Heart left ventricle (tissue), 16 donors: ENCODE data around the gene EXOC8. TPM values are rescaled to one million over a fixed set of nuclear protein-coding genes. Genes with fewer than 3 reads are reported as not detected.

ENCODE experiments used
- ATAC-seq, 4 donors: fragments of 200-7000 bp; cut with Tn5 transposase; one replicate each; pipeline ENCODE4 v1.9.1; 2020 to 2022; ENCODE audit warnings: moderate library complexity in 4 of 4, mild to moderate bottlenecking in 3 of 4, moderate number of reproducible peaks in 1 of 4
- DNase-seq, 5 donors: peaks; one replicate each; pipeline ENCODE4 v3.0.0-alpha.2; 2020
- H3K27ac ChIP-seq, 12 donors: fragments of 200-600 bp; sonication (generic) in 4 of 12; one replicate each; pipeline versions ENCODE4 v1.5.0 to v1.8.0; 2016 to 2022; ENCODE audit warnings: mild to moderate bottlenecking in 2 of 12
- H3K27me3 ChIP-seq, 9 donors: fragments of 200-600 bp; sonication (generic) in 2 of 9; one replicate each; pipeline versions ENCODE4 v1.5.1 to v1.8.0; 2016 to 2022; ENCODE audit warnings: mild to moderate bottlenecking in 3 of 9
- H3K36me3 ChIP-seq, 9 donors: fragments of 200-600 bp; sonication (generic) in 2 of 9; one replicate each; pipeline versions ENCODE4 v1.5.0 to v1.8.0; 2018 to 2022; ENCODE audit warnings: mild to moderate bottlenecking in 2 of 9
- H3K4me1 ChIP-seq, 12 donors: fragments of 200-600 bp; sonication (generic) in 4 of 12; one replicate each; pipeline versions ENCODE4 v1.5.0 to v1.8.0; 2016 to 2022; ENCODE audit warnings: mild to moderate bottlenecking in 3 of 12
- H3K4me3 ChIP-seq, 12 donors: fragments of 200-600 bp; sonication (generic) in 4 of 12; one replicate each; pipeline versions ENCODE4 v1.5.0 to v1.8.0; 2017 to 2022; ENCODE audit warnings: mild to moderate bottlenecking in 9 of 12, moderate library complexity in 4 of 12
- H3K9me3 ChIP-seq, 12 donors: fragments of 200-600 bp; sonication (generic) in 4 of 12; one replicate each; pipeline versions ENCODE4 v1.5.0 to v1.8.0; 2016 to 2022; ENCODE audit warnings: mild to moderate bottlenecking in 1 of 12
- POLR2A ChIP-seq, 2 donors: fragments of 450-650 bp; IDR thresholded peaks; one replicate each; pipeline ENCODE4 v1.6.1; 2017; ENCODE audit warnings: antibody characterized with exemption in 2 of 2, mild to moderate bottlenecking in 2 of 2, moderate library complexity in 2 of 2
- WGBS, 4 donors: extraction: QIAGEN DNeasy Blood & Tissue Kit in 2 of 4; methylation state at CpG; one replicate each; pipeline versions ENCODE4 v1.1.5 to v1.1.7; 2013 to 2018; 5-methylcytosine and 5-hydroxymethylcytosine counted together
- intact Hi-C, 10 donors: fragments of 100-400 bp; cut with DNase I; formaldehyde crosslinking; loops; one replicate each; pipeline versions ENCODE4 v1.11.1 to v1.14.2; 2022
- polyA plus RNA-seq, 2 donors: library from polyadenylated mRNA; stranded (reverse); fragments of 200-250 nt; gene quantifications; one replicate each; pipeline ENCODE4 v1.2.3, GENCODE V29; 2013
- total RNA-seq, 9 donors: library from RNA; depleted of rRNA in 2 of 9; stranded (reverse); fragments of >200 nt in 2 of 9; fragmentation: NEBNext Ultra II Directional in 3 of 9; extraction: Animal tissue kit (Norgen Biotek cat#: 25700) in 3 of 9; gene quantifications; one replicate each; pipeline versions ENCODE4 v1.1.0 to v1.2.4, GENCODE V29; 2016 to 2023
- TF ChIP-seq, protein P1 (sequence below), 12 donors: fragments of 200-600 bp; sonication (generic) in 4 of 12; IDR thresholded peaks; one replicate each; pipeline versions ENCODE4 v1.5.0 to v1.8.0; 2018 to 2022; ENCODE audit warnings: antibody characterized with exemption in 12 of 12, mild to moderate bottlenecking in 5 of 12
- donor health status: ischemic (EF 13 %, LVEDD 7.1; RV severe dilation, severe dysfunction).
- donor health status: healthy with polysubstance abuse.
- donor health status: DM: no; HTN: yes; CAD: no.
- donor health status: DM: no; HTN: no; CAD: no.
- donor health status: ischemic (EF 25% LVEDD 6.9; RV normal size, moderate dysfunction).
- donor health status: ischemic (EF 25% LVEDD 5.7; RV mildly dilated, moderate dysfunction).
- donor health status: healthy.
- donor health status: DM: yes; HTN: yes; CAD: no.
- donor health status: ischemic (EF 35%, LVEDD 5.7; RV mildly dilated, moderate dysfunction).
- donor health status: nonischemic (EF 11% LVEDD 7.7; RV severe dilation, severe dysfunction).
- donor health status: DM: yes; HTN: yes; CAD: no.
- donor health status: PGD.
- donor health status: ischemic (EF 29% LVEDD 5.4; RV normal size, mild dysfunction).
- donor health status: nonischemic (EF 23%, LVEDD 6.1; RV moderate dilation, normal function).

The EXOC8 gene
- total and polyA plus RNA-seq, 11 donors, result 3.7 to 14.8 (median 12.2) TPM

DNA sequence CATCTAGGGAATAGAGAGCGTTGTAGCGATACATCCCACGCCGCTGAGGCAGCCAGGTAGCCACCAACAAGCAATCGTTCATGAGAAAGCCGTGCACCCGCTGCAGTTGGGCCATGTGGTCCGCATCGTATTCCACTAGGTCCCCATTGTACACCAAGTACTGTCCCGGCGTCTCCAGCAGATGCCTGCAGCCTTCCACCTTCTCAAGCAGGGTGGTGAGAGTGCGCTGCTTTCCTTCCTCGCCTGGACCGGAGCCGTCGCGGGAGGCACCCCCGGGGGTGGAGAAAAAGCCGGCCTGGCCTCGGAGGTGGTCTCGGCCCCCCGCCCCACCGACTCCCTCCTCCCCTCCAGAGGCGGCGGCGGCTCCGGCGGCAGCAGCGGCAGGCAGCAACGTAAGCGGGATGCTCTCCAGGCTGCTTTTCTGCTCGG lies 595 bp downstream of the EXOC8 start:
- Histone ChIP-seq H3K27me3 (no peaks in the 10 kb centered on the region), H3K4me3 (peak overlapping the region; percentile 63 to 96 (median 82)), H3K4me1 (peaks cover 14 to 69% (median 55%) of the 10 kb centered on the region in 12 donors), H3K27ac (peak overlapping the region; percentile 76 to 98 (median 96)), H3K36me3 (peaks cover 0 to 38% (median 19%) of the 10 kb centered on the region in 9 donors), H3K9me3 (no peaks in the 10 kb centered on the region)
- WGBS, 4 donors, result 0 to 1% (median 0%) methylated on average over 30 to 32 of the region's 32 CpGs; no CpG with 5 or more reads in 1 of the 4 donors
- ATAC-seq (peak in 2 of 4 donors; percentile 7 to 43), DNase-seq (peak in 3 of 5 donors; percentile 29 to 75 (median 34))
- no peak for TF ChIP-seq POLR2A (IDR thresholded peaks at IDR 0.05)
- TF ChIP-seq, protein P1, sequence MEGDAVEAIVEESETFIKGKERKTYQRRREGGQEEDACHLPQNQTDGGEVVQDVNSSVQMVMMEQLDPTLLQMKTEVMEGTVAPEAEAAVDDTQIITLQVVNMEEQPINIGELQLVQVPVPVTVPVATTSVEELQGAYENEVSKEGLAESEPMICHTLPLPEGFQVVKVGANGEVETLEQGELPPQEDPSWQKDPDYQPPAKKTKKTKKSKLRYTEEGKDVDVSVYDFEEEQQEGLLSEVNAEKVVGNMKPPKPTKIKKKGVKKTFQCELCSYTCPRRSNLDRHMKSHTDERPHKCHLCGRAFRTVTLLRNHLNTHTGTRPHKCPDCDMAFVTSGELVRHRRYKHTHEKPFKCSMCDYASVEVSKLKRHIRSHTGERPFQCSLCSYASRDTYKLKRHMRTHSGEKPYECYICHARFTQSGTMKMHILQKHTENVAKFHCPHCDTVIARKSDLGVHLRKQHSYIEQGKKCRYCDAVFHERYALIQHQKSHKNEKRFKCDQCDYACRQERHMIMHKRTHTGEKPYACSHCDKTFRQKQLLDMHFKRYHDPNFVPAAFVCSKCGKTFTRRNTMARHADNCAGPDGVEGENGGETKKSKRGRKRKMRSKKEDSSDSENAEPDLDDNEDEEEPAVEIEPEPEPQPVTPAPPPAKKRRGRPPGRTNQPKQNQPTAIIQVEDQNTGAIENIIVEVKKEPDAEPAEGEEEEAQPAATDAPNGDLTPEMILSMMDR (IDR thresholded peaks at IDR 0.05), result no peak
- intact Hi-C loops, result loop anchor here in 6 of 10 donors (2.0 to 10.0 kb wide), 5 partner anchors 78 to 190 kb away; partner anchors contain the start of genes GNPAT (in 5 of the 6) and TSNAX (in 1 of the 6)

- Histone ChIP-seq H3K4me3 (peak overlapping the region; percentile 63 to 96 (median 82)), H3K9me3 (no peaks in the 10 kb centered on the region), H3K36me3 (peaks cover 0 to 34% (median 18%) of the 10 kb centered on the region in 9 donors), H3K27me3 (no peaks in the 10 kb centered on the region), H3K4me1 (peaks cover 14 to 70% (median 55%) of the 10 kb centered on the region in 12 donors), H3K27ac (peak overlapping the region in 2 of 12 donors; percentile 95 to 96)
- TF ChIP-seq, protein P1 (IDR thresholded peaks at IDR 0.05), result no peak
- no peak for TF ChIP-seq POLR2A (IDR thresholded peaks at IDR 0.05)
- 46 to 59% (median 52%) methylated on average over 18 to 21 of the region's 21 CpGs for WGBS, 4 donors
- DNase-seq (no peak), ATAC-seq (no peak)
- intact Hi-C loops, result loop anchor here in 6 of 10 donors (2.0 to 10.0 kb wide), 5 partner anchors 79 to 191 kb away; partner anchors contain the start of genes GNPAT (in 5 of the 6) and TSNAX (in 1 of the 6)
These were observed 1.7 kb downstream of the EXOC8 start for GRCh38 chr1:231335663-231336602.

DNA sequence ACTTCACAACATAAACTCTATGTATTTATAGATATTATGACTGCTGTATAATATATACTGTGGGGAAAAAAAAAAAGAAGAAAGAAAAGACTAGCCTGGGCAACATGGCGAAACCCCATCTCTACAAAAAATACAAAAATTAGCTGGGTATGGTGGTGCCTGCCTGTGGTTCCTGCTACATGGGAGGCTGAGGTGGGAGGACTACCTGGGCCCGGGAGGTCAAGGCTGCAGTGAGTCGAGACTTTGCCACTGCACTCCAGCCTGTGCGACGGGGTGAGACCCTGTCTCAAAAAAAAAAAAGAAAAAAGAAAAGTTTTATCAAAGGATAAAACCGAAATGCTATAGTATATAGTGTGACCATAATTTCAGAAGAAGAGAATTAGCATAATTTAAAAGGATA lies 2.7 kb downstream of the EXOC8 start:
- Histone ChIP-seq H3K4me3 (peak overlapping the region; percentile 0 to 96 (median 82)), H3K27ac (no peak overlapping the region), H3K4me1 (peaks cover 14 to 66% (median 55%) of the 10 kb centered on the region in 12 donors), H3K9me3 (no peaks in the 10 kb centered on the region), H3K27me3 (no peaks in the 10 kb centered on the region), H3K36me3 (peaks cover 0 to 27% (median 11%) of the 10 kb centered on the region in 9 donors)
- intact Hi-C loops, result loop anchor here in 5 of 10 donors (5.0 to 10.0 kb wide), 4 partner anchors 80 to 192 kb away; partner anchors contain the start of genes GNPAT (in 3 of the 5) and TSNAX (in 1 of the 5)
- DNase-seq (no peak), ATAC-seq (no peak)
- TF ChIP-seq POLR2A (IDR thresholded peaks at IDR 0.05), result no peak
- 85 to 90% (median 87%) methylated on average over 6 of the region's 6 CpGs for WGBS, 4 donors

GRCh38 chr1:231334079-231334666 lies 3.5 kb downstream of the EXOC8 start:
- Histone ChIP-seq H3K27ac (no peak overlapping the region), H3K27me3 (no peaks in the 10 kb centered on the region), H3K4me3 (peak overlapping the region in 11 of 12 donors; percentile 0 to 96 (median 80)), H3K4me1 (peaks cover 9 to 60% (median 48%) of the 10 kb centered on the region in 12 donors), H3K36me3 (peaks cover 0 to 27% (median 11%) of the 10 kb centered on the region in 9 donors), H3K9me3 (no peaks in the 10 kb centered on the region)
- ATAC-seq (no peak), DNase-seq (no peak)
- WGBS, 4 donors, result 37 to 51% (median 39%) methylated on average over 1 of the region's 1 CpG
- TF ChIP-seq POLR2A (IDR thresholded peaks at IDR 0.05), result no peak
- intact Hi-C loops, result loop anchor here in 3 of 10 donors (10.0 kb wide), 2 partner anchors 81 to 89 kb away; partner anchors contain the start of gene GNPAT (in 2 of the 3)
